HG02852 (cell line): ENCODE measurements around the gene FAM107A.

Source experiments
- ATAC-seq: cut with Tn5 transposase; IDR thresholded peaks from one replicate; pipeline ENCODE4 v1.9.1; 2021; ENCODE audit warnings: mild to moderate bottlenecking, moderate library complexity; ENCODE audit not compliant: unreplicated experiment

The FAM107A gene

GRCh38 chr3:58568572-58569286, 8.5 kb downstream of the FAM107A start:
- ATAC-seq: no peak

GRCh38 chr3:58567251-58567515, 10.0 kb downstream of the FAM107A start:
- no peak for ATAC-seq

GRCh38 chr3:58566398-58567250, 10.6 kb downstream of the FAM107A start:
- no peak for ATAC-seq

- ATAC-seq: no peak
These were observed 11.4 kb downstream of the FAM107A start for GRCh38 chr3:58565621-58566397.

GRCh38 chr3:58564456-58565160, 12.6 kb downstream of the FAM107A start:
- no peak for ATAC-seq

GRCh38 chr3:58564054-58564453, 13.1 kb downstream of the FAM107A start:
- no peak for ATAC-seq

GRCh38 chr3:58563386-58564035, 13.7 kb downstream of the FAM107A start:
- ATAC-seq: no peak

- no peak for ATAC-seq
These were observed 14.7 kb downstream of the FAM107A start for GRCh38 chr3:58562498-58562897.

- no peak for ATAC-seq
These were observed 16.4 kb downstream of the FAM107A start for GRCh38 chr3:58560771-58561311.

- ATAC-seq: no peak
These were observed 17.6 kb downstream of the FAM107A start for GRCh38 chr3:58559586-58559985.

GRCh38 chr3:58557491-58557890, 19.7 kb downstream of the FAM107A start:
- ATAC-seq: no peak

GRCh38 chr3:58556761-58557221, 20.4 kb downstream of the FAM107A start:
- ATAC-seq: no peak

- no peak for ATAC-seq
These were observed 21.2 kb downstream of the FAM107A start for GRCh38 chr3:58556001-58556400.

- ATAC-seq: no peak
These were observed 22.0 kb downstream of the FAM107A start for GRCh38 chr3:58555203-58555602.

- no peak for ATAC-seq
These were observed 24.2 kb downstream of the FAM107A start for GRCh38 chr3:58553003-58553402.

GRCh38 chr3:58551636-58552180, 25.5 kb downstream of the FAM107A start:
- no peak for ATAC-seq

- no peak for ATAC-seq
These were observed 32.6 kb downstream of the FAM107A start for GRCh38 chr3:58544541-58544940.

GRCh38 chr3:58540176-58540858, 36.9 kb downstream of the FAM107A start:
- no peak for ATAC-seq

GRCh38 chr3:58539626-58540025, 37.6 kb downstream of the FAM107A start:
- no peak for ATAC-seq
